ENCODE data around the gene APOL2.
A peak's percentile ranks its signal among the peaks of the same experiment; 100 is the strongest.
"Not testable (repeated sequence)": the region's sequence is repeated elsewhere in the genome, so short reads cannot be mapped to it uniquely, and the experiment has no call there.

Gene APOL2

DNA sequence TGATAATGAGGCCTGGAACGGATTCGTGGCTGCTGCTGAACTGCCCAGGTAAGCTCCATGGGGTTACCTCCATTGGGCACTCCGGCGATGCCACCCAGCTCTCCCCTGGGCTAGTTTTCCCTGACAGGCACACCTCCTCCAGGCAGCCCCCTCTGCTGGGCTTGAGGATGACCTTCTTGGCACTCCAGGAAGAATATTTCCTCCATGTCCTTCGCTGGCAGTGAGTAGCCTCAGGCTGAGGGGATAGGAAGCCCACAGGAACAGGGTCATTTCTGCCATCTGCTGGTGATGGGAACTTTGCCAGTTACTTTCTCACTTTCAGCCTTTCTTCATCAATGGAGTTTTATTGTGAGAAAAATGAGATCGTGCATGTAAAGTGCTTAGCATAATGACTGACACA lies 22.3 kb upstream of the APOL2 start:
- not testable (repeated sequence) for DNase-seq

DNA sequence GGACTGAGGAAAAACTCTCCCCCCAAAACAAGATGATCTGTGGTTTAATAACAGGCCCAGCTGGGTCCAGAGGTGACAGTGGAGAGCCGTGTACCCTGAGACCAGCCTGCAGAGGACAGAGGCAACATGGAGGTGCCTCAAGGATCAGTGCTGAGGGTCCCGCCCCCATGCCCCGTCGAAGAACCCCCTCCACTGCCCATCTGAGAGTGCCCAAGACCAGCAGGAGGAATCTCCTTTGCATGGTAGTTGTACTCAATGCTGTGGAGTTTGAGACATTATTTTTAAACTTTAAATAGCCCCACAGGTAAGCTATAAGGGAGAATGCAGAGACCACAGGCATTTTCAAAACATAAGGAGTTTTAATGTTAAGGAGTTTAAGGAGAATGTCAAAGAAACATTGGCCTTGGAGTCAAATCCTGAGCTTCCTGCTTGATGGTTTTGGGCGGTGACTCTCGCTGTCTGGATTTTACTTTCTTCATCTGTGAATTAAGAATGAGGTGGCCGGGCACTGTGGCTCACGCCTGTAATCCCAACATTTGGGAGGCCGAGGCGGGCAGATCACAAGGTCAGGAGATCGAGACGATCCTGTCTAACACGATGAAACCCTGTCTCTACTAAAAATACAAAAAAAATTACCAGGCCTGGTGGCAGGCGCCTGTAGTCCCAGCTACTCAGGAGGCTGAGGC lies 20.4 kb upstream of the APOL2 start:
- DNase-seq = no peak

DNA sequence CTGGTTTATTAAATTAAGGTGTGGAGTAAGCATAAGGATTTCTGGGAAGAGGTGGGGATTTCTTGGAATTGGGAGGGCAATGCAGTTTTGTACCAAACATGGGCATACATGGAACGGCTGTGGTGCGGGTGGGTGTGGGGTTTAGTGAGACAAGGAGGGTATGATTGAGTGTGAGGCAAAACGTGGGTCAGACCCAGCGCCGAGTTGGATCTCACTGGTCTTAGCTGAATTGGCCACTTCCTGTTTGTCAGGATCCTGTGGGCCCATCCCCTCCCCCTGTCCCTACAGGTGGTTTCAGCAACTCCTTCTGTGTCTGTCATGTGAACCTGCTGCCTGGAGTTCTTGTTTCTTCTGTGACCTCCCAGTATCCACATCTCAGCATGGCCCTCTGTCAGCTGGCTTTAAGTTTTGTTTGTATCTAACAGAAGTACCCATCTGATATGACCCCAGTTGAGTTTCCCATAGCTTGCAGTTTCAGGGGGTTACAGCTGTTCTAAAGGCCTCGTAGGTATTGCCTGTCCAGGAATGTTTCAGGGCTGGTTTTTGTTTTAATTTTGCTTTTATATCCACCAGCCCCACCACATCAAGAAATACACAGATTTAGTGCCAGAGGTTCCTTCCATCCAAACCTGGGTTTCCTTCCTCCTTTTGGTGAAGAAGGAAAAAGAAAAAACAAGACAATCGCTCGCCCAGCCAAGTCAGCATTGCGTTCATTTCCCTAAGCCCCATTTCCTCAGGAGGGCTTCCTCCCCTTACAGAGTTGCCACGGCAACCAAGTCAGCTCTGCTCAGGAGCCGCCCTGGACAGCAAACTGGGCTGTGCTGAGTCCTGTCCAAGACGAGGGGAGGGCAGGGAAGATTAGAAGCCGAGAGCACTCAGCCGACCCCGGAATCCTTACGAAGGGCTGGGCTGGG lies 19.6 kb upstream of the APOL2 start:
- peak; percentile 24 for DNase-seq

DNA sequence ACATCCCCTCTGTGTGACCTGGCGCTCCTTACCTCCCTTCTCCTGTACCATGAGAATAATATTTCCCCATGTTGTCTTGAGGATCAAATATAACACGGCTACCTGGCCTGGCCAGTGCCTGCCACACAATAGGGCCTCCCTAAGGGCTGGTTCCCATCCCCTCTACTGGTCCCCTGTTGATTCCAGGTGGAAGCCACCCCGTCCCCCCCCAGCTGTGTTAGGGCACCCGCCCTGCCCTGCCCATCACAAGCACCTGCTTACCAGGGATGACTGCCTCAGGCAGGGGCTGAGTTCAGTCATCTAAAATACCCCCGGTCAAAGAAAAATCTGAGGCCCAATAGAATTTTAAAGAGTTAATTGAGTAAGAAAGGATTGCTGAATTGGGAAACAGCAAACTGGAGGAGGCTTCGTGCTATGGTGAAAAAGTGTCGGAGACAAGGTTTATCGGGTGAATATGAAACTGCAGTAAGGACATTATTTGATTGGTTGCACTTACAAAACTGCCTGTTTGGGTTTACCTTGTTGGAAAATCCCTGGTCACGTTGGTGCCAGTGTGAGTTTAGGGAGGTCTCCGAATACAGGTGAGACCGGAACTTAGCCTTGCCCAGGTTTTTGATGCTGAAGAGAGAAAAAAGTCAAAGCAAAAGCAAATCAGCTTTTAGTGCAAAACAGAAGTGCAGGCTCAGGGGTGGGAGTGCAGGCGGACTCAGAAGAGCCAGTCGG lies 18.8 kb upstream of the APOL2 start:
- DNase-seq = peak; percentile 18

DNA sequence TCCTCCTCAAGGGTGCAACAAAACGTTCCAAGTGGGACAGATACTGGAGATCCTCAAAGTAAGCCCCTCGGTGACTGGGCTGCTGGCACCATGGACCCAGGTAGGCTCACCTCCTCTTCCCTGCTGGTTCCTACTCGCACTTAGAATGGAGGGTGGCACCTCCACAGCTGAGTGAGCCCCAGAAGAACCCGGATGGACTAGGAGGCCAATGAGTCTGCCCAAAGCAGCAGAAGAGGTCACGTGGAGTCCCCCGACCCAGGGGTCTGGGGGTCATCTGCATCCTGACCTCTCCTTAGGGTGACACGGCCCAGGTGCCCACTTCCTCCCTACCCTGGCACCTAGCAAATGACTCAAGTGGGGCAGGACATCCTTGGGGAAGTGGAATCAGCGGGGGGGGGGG lies 18.0 kb upstream of the APOL2 start:
- no peak for DNase-seq

DNA sequence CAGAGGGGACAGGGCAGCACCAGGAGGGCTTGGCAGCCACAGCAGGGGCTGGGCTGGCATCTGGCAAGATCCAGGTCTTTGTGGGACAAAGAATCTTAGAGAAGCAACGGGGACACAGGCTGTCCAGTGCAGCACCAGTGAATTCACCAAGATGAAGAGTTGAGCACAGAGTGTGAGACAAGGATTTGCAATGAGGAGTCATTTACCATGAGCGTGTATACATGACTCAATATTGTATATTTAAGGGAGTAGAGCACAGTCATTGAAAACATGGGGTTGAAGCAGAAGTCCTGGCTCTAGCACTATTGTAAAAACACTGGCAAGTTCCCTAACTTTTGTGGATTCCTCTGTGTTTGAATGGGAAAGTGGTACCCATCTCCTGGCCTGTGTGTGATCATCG lies 17.2 kb upstream of the APOL2 start:
- DNase-seq = no peak

DNA sequence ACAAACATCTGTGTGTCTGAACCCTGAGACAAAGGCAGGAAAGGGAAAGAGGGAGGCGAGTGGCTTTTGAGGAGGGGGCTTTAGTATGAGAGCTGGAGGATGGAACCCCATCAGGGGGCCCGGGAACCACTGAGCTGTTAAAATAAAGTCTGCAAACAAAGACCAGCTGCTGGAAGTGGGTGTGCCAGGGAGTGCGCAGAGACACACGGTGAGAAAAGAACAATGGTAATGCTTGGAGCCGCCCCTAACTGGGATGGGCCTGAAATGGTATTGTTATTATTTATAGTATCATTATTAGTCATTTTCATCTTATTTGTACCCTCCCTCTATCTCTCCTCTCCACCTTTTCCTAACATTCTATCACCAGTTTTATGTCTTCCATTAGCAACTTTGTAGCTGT lies 16.2 kb upstream of the APOL2 start:
- DNase-seq = not testable (repeated sequence)

DNA sequence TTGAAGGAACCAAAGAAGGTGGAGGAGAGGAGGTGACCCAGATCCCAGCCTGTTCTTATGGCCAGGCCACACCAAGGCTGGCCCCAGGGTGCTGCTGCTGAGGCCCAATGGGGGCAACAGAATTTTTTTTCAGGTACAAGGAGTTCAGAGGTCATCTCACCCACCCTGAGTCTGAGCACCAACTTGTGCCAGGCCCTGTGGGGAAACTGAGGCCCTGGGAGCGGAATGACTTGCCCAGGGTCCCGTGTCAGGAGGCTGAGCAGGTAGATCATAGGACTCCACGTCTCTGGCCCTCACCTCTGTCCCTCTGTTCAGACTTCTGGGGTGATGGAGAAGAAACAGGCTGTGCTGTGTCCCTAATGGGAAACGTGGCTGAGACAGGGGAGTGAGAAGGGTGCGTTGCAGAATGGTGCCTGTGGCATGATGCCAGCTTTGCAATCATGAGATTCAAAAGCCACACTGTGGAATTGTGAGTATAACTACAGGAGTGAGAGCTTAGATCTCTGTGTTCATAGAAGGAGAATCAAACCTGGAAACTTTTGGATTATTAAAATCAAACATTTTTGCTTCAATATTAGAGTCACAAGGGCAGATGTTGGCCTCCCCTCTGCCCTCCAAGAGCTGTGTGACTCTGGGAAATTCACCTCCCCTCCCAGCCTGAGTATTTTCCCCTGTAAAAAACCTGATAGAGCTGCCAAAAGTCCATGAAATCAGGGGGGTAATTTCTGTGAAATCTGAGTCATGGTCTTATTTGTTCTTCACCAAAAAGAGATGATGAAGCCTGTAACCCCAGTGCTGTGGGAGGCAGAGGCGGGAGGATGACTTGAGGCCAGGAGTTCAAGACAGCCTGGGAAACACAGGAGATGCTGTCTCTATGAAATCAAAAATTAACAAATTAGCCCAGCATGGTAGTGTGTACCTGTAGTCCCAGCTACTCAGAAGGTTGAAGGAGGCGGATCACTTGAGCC lies 14.5 kb upstream of the APOL2 start:
- peak; percentile 22 for DNase-seq

DNA sequence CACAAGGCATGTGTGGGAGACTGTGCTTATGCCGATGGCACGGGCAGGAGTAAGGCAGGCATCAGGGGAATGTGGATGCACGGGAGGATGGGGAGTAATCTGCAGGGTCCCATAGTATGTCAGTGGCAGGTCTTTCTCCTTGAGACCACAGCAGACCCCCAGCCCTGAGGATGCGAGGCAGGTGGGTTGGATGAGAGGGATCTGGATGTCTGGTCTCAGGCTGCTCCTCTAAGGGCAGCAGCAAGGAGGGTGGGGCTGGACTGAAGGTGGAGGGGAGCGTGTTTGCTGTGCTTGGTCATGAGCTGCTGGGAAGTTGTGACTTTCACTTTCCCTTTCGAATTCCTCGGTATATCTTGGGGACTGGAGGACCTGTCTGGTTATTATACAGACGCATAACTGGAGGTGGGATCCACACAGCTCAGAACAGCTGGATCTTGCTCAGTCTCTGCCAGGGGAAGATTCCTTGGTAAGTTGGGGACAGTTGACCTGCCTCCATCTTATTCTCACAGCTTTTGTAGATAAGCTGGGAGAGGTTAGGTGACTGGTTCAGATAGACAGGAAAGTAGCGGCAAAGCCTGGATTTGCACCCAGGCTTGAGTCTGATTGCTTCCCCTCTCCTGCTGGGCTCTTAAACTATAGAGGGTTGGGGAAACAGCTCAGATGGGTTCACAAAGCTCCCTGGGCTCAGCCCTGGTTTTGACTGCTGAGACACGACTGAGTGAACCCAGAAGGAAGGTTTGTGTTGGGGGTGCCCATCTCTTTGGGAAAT lies 13.6 kb upstream of the APOL2 start, which contains the start of gene APOL1:
Gene APOL1, plus strand, starts transcription at position 380 of the 769 bp plus-strand sequence. CDS start 1,823 bp downstream, outside the sequence.
- DNase-seq = peak; percentile 74

DNA sequence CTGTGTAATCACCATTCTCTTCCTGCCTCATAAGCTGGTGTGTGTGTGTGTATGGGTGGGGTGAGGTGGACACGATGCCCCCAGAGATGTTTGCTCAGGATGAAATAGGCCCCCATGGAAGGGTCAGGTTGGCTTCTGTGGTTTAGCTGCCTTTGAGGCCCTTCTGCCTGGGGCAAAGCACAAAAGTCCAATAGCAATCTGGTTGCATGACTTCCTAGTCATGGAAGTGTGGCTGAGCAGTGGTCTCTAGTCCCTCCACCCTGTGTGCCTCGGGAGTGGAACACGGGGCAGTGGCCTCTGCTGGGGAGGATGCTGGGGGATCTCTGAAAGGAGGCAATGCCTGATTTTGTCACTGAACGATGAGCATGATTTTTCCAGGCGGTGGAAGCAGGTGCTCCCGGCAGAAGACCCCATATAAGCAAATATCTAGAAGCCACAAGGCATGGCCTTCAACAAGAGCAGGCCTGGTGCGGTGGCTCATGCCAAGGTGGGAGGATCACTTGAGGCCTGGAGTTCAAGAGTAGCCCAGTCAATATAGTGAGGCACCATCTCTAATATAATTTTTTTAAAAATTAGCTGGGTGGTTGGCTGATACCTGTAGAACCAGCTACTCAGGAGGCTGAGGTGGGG lies 12.8 kb upstream of the APOL2 start:
- DNase-seq = not testable (repeated sequence)

DNA sequence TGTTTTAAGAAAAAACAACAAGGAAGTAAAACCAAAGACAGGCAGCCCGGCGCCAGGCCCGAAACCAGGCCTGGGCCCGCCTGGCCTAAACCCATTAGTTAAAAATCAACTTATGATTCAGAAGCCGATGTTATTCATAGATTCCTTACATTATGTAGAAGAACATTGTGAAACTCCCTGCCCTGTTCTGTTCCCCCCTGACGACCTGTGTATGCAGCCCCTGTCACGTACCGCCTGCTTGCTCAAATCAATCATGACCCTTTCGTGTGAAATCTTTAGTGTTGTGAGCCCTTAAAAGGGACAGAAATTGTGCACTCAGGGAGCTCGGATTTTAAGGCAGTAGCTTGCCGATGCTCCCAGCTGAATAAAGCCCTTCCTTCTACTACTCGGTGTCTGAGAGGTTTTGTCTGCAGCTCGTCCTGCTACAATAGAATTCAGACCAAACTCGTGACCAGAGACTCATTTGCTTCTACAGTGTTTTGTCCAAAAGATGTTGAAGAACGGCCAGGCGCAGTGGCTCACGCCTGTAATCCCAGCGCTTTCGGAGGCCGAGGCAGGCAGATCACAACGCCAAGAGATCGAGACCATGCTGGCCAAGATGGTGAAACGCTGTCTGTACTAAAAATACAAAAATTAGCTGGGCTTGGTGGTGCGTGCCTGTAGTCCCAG lies 11.1 kb upstream of the APOL2 start:
- DNase-seq = not testable (repeated sequence)

DNA sequence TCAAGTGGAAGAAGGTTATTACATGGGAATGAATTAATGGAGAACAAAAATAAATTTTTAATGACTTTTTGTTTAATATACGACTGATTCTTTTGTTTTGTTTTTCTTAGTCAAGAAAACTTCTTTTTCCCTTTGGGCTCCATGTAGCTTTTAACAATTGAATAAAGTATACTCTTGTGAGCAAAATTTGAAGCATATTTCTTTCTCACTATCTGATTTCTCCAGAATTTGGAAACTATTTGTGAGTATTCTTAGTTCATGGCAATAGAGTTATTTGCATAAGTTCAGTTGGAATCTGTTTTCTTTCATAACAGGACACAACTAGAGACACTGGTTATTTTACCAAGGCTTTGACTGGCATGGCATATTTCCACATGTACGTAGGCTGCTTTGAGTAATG lies 9.8 kb upstream of the APOL2 start:
- DNase-seq = no peak

DNA sequence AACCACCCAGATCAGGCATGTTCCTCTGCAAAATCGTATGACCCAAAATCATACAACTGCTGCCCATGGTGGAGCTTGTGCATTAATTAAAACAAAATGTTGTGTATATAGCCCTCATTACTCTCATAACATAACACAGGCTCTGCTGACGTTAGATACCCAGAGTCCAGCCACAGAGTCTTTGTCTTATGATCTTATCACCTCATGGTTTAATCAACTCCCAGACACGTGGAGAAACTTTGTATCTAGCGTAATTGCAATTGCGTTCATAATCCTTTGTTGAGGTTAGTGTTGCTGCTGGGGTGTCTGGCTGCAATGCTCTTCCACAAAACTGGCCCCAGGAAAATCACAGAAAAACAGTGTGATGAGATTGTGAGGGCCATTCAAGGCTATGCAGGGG lies 8.6 kb upstream of the APOL2 start:
- DNase-seq = no peak

DNA sequence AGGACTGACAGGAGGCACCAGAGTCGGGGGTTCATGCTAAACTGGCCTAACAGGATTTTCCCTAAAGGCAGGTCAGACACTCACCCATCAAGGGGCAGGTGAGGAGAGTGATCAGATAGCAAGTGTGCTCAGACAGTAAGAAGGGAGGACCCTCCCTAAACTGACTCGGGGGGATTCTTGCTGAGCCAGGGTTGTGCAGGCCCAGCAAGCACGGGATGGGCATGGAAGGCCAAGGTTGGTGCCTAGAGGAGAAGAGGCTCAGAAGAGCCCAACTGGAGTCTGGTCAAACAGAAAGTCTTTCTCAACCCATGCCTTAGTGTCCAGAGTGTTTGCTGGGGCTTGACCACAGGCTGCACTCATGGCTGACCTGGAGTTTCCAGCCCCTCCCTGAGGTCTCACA lies 7.4 kb upstream of the APOL2 start:
- DNase-seq = no peak

DNA sequence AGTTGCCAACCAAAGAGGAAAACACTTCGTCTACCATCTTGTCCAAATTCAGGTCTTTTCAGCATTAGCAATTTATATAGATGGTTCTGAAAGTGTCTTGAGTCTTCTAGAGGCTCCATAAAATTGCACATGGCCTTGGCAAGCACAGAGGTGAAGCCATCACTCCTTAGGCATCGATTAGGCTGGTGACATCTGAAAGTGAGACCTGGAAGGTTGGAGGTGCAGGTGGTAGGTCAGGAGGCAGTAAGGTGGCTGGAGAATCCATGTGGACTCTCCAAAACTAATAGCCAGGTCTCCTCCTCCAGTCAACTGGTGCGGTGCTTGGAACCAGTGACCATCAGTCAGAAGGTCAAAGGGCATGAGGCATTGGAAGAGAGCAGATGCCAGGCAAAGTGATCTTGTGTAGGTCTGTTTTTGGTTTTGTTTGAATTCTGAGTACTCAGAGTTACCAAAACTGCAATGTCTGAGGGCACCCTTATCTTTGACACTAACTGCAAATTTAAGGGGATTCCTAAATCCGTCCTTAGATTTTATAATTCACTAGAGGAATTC lies 6.6 kb upstream of the APOL2 start:
- DNase-seq = no peak

DNA sequence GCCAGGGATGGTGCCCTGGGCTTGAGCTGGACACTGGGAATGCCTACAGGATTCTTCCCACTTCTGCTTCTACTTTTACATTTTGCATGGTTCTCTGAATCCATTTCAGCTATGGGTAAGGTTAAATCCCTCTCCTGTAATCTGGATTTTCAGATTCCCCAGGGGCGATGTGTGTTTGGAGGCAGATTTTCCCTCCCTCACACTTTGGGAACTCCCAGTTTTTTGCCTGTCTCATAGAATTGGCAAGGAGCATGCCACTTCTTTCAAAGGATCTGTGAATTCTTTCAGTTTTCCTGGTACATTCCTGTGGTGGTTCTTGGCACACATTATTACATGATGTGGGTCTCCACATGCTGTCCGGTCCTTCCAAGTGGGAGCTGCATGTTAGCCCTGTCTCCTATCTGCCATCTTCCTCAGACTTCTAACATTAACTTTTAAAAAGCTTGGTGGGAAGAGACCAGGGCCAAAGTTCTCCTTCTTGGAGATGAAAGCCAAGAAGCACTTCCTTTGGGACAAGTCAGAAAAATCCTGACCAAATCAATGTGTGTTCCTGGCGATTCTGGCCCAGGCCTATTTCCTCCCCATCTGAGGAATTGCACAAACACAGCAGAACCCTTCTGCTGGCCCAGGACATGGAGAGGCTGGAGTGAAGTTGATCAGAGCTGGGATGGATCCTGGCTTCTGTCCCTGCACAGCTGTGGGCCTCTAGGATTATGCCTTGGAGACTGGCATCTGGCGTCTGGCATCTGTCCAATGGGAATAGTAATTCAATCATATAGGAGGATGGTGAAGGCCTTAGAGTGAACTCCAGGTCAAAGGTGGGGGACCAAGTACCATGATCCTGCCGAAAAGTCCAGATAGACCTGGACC lies 5.4 kb upstream of the APOL2 start:
- DNase-seq = no peak

DNA sequence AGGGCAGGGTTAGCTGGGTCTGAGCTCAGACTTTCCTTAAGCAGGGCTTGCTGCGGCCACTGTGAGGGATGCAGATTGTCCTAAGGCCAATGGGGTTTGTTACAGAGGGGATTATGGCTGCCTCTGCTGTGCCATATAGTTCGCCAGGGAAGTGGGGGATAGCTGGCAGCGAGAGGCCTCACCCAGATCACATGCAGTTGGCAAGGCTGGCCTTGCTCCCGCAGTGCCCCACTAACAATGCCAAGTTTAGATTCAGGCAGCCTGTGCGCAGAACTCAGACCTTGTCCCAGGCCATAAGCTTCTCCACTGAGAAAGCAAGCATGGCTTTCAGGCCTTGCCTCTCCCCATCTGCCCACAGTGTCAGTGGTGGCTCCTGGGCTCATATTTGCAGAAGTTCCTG lies 4.7 kb upstream of the APOL2 start:
- no peak for DNase-seq

DNA sequence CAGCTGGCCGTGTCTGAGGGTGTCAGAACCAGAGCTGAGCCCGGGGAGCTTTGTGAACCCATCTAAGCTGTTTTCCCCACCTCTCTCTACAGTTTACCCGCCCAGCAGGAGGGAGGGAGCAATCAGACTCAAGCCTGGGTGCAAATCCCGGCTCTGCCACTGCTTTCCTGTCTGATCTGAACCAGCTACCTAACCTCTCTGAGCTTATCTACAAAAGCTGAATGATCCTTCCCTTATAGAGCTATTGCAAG lies 252 bp downstream of the APOL2 start:
- DNase-seq = no peak
